ENCODE measurements around the gene CAVIN1.
"Not testable (repeated sequence)": the region's sequence is repeated elsewhere in the genome, so short reads cannot be mapped to it uniquely, and the experiment has no call there.

CAVIN1 gene

DNA sequence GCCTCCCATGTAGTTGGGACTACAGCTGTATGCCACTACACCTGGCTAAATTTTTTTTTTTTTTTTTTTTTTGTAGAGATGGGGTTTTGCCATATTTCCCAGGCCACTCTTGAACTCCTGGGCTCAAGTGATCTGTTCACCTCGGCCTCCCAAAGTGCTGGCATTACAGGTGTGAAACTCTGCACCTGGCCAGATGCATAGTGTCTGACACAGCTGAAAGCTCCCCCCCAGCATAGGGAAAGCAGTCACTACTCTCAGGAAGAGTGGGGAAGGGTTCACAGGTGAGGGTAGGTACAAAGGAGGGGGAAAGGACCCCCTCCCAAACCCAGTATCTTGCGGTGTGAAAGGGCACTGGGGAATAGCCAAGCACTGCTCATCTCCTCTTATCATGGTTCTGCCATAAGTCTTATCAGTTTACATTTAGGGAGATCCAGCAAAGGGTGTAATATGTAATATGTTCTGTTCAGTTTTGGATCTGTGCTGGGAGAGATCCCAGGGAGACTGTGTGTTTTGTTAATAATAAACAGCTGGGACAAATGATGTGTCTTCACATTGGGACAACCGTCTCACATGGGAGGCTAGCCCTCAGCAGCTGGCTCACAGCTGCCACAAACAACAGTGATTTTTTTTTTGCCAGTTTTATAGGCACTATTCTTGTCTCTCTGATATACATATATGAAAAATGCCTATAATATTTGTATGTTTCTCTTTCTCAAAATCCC is 6.8 kb upstream of the CAVIN1 start:
- DNase-seq: no peak

DNA sequence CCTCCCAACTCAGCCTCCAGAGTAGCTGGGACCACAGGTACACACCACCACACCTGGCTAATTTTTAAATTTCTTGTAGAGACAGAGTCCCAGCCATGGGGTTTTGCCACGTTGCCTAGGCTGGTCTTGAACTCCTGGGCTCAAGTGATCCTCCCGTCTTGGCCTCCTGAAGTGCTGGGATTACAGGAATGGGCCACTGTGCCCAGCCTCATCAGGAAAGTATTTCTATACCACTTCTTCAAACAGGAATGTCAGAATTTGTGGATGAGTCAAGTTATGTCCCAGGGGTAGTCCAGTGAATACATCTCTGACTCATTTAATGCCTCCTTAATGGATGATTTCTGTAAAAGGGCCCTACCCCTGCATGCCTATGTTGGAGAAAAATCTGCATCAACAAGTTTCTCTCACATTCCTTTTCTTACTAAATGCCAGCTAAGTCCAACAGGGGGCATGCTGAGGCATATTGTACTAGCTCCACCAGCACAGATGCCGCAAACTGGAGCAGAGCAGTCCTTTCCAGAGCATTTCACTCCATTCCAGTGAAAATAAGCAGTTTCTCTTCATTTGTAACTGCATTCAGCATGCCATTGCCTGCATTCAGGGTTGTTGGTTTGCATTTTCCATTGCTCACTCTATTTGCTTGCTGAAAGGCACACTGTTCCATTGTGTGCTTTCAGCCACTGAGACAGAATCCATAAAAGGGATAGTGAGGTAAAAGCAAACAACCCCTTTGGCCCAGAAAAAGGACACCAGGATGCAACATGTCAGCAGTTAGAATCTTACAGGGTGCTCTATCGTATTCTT is 5.3 kb upstream of the CAVIN1 start:
- peak; percentile 42 to 61 for DNase-seq

DNA sequence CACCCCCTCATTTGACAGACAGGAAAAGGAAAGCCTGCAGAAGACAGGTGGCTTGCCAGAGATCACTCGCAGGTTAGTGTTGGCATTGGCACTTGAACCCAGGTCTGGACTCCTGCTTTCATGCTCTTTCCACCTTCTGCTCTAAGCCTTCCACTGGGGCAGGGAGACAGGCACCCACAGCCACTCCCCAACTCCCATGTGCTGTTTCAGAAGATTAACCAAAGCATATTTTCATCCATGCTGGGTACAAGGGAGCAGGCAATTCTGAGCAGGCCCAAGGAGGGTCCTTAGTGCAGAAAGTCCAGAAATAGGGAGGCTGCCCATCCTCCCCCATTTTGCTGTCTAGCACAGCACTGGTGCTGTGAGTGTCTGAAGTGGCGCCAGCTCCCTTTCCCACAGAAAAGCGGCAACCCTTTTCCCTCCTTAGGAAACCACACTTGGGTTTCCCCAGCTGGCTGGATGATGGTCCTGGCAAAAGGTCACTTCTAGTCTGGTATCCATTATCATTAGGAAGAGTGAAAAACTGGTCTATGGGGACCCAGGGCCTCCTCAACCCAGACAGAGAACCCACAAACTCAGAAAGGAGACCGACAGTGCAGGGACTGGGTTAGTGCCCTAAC is 2.0 kb upstream of the CAVIN1 start:
- no peak for DNase-seq

DNA sequence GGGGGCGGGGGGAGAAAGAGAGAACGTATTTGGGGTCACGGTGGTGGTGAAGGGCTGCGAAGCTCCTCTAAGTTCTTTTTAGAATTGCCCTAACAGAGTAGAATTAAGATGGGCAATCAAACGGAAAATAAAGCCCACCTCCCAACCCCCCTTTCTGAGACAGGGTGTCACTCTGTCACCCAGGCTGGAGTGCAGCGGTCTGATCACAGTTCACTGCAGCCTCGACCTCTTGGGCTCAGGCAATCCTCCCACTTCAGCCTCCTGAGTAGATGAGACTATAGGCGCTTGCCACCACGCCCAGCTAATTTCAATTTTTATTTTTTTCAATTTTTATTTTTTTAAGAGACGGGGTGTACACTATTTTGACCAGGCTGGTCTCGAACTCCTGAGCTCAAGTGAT is 710 bp upstream of the CAVIN1 start:
- no peak for DNase-seq

DNA sequence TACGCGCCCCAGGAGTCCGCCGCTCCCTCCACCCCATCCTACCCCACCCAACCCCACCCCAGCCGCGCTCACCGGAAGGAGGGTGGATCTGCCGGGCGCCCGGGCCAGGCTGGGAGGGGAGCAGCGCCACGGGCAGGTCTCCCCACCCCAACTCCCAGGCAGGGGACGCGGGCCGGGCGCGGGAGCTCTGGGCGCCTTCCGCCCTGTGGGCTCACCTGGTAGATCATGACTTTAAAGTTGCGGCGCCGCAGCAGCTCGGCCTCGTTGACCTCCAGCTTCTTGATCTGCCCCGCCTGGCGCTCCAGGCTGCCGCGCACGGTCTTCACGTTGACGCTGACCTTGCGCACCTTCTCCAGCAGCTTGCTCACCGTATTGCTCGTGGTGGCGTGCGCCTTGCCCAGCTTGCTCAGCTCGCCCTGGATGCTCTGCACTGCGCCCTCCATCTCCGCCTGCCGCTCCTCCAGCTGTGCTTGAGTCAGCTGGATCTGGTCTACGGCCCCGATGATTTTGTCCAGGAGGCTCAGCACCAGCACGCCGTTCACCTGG is 571 bp downstream of the CAVIN1 start:
- DNase-seq: peak; percentile 9 to 20

DNA sequence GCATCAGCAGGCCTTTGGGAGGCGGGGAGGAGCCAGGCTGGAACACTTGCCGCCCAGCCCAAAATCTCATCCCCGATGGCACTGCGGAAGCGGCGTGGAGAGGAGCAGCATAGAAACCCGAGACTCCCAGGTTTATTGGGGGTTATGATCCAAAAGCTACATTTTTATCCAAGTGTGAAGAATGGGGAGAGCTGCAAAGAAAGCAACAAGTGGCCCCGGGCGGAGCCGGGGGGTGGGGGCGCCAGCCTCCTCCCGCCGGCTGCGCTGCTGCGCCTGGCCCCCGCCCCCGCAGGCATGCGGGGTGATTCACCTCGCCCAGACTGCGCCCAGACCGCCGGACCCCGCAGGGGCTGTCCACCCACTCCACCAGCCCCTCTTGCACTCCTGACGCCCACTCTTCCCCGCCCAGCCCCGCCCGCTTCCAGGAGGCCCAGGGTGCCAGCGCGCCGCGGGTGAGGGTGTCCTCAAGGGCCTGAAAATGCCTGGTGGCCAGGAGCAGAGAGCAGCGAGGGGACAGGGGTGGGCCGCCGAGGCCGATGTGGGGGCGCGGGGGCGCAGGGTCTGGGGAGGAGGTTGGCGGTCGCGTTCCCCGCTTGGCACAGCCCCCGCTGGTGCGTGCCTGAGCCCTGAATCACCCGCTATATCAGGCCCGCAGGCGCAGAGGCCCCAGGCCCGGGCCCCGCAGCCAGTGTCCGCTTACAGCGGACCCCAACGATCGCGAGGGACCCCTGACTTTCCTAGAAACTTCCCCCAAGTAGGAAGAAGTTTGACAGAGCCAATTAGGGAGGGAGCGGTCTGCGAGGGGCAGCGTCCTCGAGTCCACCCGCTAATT is 1.3 kb downstream of the CAVIN1 start:
- no peak for DNase-seq

DNA sequence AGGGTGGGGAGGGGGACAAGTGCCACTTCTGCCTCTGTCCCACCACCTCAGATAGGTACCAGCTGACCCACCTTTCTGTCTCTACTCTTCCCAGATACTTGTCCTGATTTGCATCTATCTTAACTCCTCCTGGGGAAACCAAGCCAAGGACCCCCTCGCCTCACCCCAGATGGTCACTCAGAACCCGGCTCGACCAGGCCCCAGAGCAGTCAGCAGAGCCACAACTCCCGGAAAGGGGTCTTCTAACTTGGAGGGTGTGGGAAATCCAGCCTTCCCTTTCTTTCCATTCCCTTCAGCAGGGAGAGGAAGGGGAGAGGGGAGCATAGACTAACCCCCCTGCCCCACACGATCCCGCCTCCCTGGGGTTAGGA is 1.9 kb downstream of the CAVIN1 start:
- DNase-seq: no peak

DNA sequence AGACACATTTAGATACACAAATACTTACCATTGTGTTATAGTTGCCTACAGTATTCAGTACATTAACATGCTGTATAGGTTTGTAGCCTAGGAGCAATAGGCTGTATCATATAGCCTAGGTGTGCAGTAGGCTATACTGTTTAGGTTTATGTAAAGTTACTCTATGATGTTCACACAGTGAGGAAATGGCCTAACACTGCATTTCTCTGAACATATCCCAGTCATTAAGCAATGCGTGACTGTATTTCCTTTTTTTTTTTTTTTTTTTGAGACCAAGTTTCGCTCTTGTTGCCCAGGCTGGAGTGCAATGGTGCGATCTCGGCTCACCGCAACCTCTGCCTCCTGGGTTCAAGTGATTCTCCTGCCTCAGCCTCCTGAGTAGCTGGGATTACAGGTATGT is 5.1 kb downstream of the CAVIN1 start:
- not testable (repeated sequence) for DNase-seq

DNA sequence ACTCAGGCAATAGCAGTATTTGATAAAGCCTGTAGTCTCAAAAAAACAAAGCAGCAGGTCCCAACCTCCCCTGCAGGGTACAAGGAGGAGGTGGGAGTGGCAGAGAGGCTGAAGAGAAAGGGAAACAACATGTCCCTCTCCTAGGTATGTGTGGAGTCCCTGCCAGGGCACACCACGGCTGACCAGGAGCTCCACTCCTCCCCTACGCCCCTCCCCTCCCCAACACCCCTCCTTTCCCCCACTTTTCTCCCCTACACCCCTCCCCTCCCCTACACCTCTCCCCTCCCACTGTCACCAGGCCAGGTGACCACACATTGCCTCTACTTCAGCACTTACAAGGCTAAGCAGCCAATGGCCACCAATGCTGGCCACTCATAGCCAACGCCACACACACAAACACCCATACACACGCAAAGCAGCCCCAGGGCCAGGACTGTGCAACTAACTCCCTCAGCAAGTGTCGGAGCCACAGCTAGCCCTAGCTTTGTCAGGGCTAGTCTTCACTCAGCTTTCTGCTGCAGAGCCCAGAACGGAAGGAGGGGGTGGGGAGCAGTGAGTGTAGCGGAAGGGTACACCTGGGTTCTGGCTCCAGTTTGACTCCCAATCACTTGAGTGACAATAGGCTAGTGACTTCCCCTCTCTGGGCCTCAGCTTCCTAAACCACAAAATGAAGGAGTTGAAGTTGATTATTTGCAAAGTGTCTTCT is 8.2 kb downstream of the CAVIN1 start:
- peak; percentile 26 to 37 for DNase-seq

DNA sequence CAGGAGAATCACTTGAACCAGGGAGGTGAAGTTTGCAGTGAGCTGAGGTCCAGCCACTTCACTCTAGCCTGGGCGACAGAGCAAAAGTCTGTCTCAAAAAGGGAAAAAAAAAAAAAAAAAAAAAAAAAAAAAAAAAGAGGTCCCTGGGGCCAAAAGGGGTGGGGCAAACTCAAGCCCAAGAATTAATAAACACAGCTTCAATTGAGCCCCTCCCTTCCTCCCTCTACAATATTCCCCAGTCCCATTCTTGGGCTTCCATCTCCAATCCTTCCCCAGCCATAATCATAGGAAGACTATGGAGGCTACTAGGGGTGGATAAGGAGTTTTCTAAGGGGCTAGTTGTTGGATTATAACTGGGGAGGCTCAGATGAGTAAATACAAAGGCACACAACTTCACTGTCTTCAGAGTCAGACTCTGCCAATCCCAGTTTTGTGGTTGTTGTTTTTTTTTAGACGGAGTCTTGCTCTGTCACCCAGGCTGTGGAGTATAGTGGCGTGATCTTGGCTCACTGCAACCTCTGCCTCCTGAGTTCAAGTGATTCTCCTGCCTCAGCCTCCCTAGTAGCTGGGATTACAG is 9.5 kb downstream of the CAVIN1 start:
- no peak for DNase-seq

DNA sequence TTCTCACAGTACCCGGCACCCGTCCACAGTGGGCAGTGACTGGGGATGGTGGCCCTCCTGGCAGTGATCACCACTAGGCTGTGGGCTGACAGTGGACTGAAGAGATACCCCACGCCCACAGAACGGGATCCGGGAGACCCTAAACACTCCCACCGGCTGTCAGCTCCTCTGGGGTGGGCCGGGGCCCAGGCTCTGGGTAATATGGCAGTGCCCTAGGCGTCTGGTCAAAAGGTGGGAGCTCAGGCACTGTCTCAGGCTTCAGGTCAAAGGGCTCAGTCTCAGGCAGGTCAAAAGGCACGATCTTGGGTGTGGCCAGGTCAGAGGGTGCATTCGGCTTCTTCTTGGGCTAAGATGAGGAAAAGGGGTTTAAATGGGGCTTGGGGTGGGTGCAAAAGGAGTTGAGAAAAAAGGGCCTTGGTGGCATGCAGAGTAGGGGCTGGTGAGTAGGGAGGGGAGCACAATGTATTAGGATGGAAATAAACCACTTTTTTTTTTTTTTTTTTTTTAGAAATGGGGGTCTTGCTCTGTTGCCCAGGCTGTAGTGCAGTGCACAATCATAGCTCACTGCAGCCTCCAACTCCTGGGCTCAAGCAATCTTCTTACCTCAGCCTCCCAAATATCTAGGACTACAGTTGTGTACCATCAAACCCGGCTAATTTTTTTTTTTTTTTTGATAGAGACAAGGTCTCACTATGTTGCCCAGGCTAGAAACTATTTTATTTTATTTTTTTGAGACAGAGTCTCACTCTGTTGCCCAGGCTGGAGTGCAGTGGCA is 11.0 kb downstream of the CAVIN1 start:
- no peak for DNase-seq

DNA sequence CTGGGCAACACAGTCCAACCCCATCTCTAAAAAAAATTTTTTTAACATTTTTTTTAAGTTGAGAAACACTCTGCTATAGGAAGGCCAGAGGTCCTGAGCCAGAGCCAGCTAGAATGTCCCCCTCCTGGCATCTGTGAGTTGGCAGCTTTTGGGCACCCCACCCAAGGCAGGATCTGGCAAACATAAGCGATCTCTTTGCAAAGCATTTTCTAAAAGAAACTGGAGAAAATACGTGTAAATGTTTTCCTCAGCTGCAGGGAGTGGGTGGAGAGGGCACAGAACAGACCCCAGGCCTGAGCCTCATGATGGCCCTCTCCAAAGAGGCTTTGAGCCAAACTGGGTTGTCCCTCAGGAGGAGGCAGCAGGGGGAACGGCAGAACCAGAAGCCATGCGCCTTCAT is 11.7 kb downstream of the CAVIN1 start:
- DNase-seq: no peak

DNA sequence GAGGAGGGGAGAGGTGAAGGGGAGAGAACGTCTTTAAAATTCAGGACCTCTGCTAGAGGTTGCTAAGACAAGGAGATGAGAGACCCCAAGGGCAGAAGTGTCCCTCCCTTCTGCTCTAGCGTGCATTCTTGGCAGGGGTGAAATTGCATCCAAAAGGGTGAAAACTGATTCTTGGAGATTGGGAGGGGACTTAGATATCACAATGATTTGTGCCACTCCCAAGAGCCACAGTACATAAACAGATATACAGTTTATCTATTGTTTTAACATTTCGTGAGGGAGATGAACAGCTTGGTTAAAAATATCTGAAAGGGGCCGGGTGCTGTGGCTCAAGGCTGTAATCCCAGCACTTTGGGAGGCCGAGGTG is 12.8 kb downstream of the CAVIN1 start:
- DNase-seq: no peak

DNA sequence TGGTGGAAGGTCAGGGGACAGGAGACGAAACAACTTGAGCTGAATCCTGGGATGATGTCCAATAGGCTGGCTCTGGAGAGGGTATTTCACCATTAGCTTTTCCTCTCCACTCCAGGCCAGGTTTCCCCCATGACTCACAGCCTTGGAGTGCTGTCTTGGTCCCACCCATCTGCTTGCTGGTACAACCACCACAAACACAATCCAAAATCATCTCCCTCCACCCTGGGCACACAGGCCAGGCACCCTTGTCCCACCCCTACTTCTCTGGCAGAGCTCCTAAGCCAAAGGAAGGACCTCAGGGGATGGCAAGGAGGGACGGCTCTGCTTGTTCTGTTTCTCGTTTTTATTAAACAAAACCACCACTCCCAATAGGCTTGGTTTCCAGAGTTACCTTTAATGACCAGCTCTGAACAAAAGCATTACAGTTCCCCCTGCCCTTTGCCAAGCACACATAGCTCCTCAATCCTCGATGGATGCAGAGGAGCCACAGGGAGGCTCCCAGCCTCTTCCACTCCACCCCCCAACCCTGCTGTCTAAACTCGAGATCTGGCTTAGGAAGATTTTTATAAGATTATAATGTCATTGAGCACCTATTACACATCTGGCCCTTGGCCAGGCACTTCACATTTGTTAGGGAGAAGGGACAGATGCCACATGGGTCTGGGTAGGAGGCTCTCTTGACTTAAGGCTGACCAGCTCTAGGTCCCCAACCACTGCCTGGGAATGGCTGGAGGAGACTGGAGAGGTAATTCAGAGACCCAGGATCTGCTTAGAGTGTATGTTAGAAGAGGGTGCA is 13.3 kb downstream of the CAVIN1 start:
- DNase-seq: no peak

DNA sequence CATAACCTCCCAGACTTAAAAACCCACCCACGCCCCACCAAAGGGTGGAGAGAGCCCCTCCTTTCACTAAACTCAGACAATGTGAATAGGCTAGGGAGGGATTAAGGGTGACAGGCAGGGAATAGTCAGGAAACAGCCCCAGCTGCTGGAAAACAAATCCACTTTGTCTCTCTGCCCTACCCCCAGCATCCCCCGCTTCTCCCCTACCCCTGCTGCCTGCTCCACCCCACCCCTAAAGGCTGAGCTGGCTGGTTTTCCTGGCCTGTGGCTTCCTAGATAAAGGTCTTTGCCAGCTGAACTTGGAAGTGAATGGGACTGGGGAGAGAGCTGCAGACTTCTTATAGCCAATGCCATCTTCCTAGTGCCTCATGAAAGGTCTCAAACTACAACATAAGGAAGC is 15.0 kb downstream of the CAVIN1 start:
- DNase-seq: no peak

DNA sequence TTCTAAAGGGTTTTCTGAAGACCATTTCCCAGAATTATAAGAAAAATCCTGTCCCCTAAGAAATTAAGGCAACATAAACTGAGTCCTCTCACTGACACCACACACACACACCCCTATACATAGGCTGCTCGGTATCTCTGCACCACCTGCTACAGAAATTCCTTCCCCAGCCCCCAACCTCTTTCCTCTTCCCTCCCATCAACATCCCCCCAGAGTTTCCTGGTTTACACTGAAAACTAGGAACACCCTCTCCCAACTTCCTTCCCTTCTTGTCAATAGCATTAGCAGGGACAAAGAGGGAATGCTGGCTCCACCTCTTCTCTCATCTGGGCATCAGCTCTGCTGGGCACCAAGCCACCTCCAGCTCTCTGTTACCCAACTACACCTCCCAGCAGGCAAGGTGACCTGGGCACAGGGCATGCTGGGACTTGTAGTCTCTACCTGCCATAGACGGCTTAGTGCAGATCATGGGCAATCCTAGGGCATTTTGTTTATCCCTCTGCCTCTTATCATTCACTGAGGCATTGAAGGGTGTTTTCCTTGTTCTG is 15.7 kb downstream of the CAVIN1 start:
- peak; percentile 71 to 74 for DNase-seq

DNA sequence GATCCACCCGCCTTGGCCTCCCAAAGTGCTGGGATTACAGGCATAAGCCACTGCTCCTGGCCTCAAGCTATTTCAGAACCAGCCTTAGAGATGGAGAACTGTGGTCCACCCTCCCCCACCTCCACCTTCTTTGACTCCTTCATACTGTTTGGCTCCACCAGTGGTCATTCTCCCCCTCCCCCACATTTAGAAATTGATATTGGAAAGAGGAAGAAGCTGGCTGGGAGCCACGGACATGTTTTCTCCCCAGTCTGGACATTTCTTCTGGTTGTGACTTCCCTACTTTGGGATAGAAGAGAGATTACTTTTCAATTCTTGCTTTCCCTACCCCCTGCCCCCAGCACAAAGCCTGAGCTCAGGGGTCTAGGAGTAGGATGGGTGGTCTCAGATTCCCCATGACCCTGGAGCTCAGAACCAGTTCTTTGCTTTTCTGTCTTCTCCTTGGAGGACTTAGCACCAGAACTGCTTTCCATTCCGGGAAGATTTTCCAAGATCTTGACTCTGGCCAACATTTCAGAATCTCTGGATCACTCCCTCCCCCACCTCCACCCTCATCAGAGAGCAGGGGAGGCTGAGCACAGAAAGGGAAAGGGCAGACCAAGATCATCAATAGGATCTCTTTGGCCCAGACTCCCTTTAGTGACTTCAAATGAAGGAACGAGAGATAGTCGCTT is 16.3 kb downstream of the CAVIN1 start:
- no peak for DNase-seq

DNA sequence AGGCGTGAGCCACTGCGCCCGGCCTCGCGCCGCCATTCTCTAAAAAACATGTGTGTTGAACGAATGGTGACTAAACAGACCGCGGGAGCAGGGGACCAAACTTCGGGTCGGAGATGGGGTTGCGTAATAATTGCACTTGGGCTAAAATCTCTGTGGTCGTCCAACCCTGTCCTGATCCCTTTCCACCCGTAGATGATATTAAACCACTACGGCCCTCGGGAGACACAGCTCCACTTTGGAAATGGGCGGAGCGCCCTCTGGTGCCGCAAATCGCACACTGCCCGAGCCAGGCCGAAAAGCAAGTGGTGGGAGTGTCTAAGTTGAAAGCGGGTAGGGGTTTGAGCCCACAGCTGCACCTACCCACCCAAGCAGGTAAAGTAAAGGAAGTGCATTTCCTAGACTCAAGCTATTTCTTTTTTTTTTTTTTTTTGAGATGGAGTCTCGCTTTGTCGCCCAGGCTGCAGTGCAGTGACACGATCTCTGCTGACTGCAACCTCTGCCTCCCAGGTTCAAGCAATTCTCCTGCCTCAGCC is 17.0 kb downstream of the CAVIN1 start:
- DNase-seq: peak; percentile 79 to 86

DNA sequence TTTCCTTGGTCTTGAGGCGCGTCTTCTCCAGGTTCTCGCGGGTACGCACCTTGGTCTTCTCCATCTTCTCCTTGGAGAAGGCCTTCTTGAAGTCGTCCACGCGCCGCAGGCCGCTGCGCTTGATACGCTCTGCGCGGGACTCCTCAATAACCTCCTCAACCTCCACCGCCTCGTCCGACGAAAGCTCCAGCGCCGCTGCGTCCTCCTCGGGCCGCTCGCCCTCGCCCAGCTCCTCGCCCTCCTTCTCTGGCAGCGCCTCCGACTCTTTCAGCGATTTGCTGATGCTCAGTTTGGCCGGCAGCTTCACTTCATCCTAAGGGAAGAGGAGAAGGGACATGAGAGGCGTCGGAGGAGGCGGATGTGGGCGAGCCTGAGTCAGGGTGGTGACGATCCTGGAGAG is 18.0 kb downstream of the CAVIN1 start:
- DNase-seq: no peak

Measured in CD4-positive, alpha-beta T cell treated with Interleukin-1 beta for 1 hour (primary cell).